GM21528 (cell line): ENCODE data around the gene CR1.
"Not testable (repeated sequence)": the region's sequence is repeated elsewhere in the genome, so short reads cannot be mapped to it uniquely, and the experiment has no call there.

Experiments
- ATAC-seq: cut with Tn5 transposase; IDR thresholded peaks from one replicate; pipeline ENCODE4 v1.9.1; 2021; ENCODE audit warnings: mild to moderate bottlenecking, moderate library complexity; ENCODE audit not compliant: unreplicated experiment, low FRiP score

The CR1 gene

GRCh38 chr1:207635569-207636186 lies 139.7 kb downstream of the CR1 start:
- ATAC-seq = not testable (repeated sequence)

- ATAC-seq = not testable (repeated sequence)
These were observed 142.7 kb downstream of the CR1 start for GRCh38 chr1:207638487-207639145.

- not testable (repeated sequence) for ATAC-seq
These were observed 143.4 kb downstream of the CR1 start for GRCh38 chr1:207639362-207639761.

- ATAC-seq = no peak
These were observed 148.4 kb downstream of the CR1 start for GRCh38 chr1:207644166-207644851.

GRCh38 chr1:207644852-207645634 lies 149.1 kb downstream of the CR1 start, which contains the start of gene CR1L:
Gene CR1L (plus strand): TSS chr1:207645133. CDS start chr1:207645234, 101 bp downstream.
- peak; percentile 80 for ATAC-seq

- no peak for ATAC-seq
These were observed 149.7 kb downstream of the CR1 start for GRCh38 chr1:207645635-207646081.

GRCh38 chr1:207646171-207646570 lies 150.2 kb downstream of the CR1 start:
- no peak for ATAC-seq

- ATAC-seq = no peak
These were observed 151.1 kb downstream of the CR1 start for GRCh38 chr1:207646944-207647579.

GRCh38 chr1:207647671-207648333 lies 151.8 kb downstream of the CR1 start:
- ATAC-seq = no peak

- ATAC-seq = no peak
These were observed 152.6 kb downstream of the CR1 start for GRCh38 chr1:207648334-207649209.

GRCh38 chr1:207649210-207649753 lies 153.3 kb downstream of the CR1 start:
- no peak for ATAC-seq

GRCh38 chr1:207649865-207650580 lies 154.1 kb downstream of the CR1 start:
- ATAC-seq = no peak

GRCh38 chr1:207651583-207651982 lies 155.6 kb downstream of the CR1 start:
- ATAC-seq = no peak

GRCh38 chr1:207654320-207654719 lies 158.4 kb downstream of the CR1 start:
- ATAC-seq = no peak

- no peak for ATAC-seq
These were observed 162.5 kb downstream of the CR1 start for GRCh38 chr1:207658408-207658807.

GRCh38 chr1:207658904-207659485 lies 163.0 kb downstream of the CR1 start:
- no peak for ATAC-seq

- ATAC-seq = no peak
These were observed 163.7 kb downstream of the CR1 start for GRCh38 chr1:207659545-207660153.
